ENCODE measurements around the gene MRPL43. TPM values are rescaled to one million over a fixed set of nuclear protein-coding genes. Genes with fewer than 3 reads are reported as not detected.

The MRPL43 gene
- total and polyA plus RNA-seq, 2 experiments from 2014 or later: 83.5 to 145 TPM

GRCh38 chr10:100993986-100994708 lies 6.8 kb upstream of the MRPL43 start:
- Histone ChIP-seq H3K4me2 (ENCODE audit: unreplicated experiment) (no peak overlapping the region), H3K27ac (no peak overlapping the region), H3K36me3 (ENCODE audit: low read depth) (peaks cover 15% of the 10 kb centered on the region; the same call in 1 of the 2 replicates), H4K20me1 (ENCODE audit: insufficient read depth) (no peaks in the 10 kb centered on the region), H3F3A (ENCODE audit: insufficient read depth) (peaks cover 15% of the 10 kb centered on the region; the same call in 1 of the 2 replicates), H3K79me2 (ENCODE audit: insufficient read depth) (peaks cover 20% of the 10 kb centered on the region), H3K9me3 (ENCODE audit: low read depth) (no peaks in the 10 kb centered on the region), H3K27me3 (replicated peaks; ENCODE audit: insufficient read depth) (no peaks in the 10 kb centered on the region), H3K9me2 (ENCODE audit: insufficient read depth) (no peaks in the 10 kb centered on the region), H2AFZ (no peak overlapping the region), H3K9ac (no peak overlapping the region), H3K4me1 (ENCODE audit: insufficient read depth) (peaks cover 10% of the 10 kb centered on the region), H3K4me3 (no peak overlapping the region)
- in situ Hi-C loops (cut with MboI): no loop called here
- peak; percentile 62 for DNase-seq
- WGBS, 2 experiments (ENCODE audit: low coverage in 1 of 2, low lambda C conversion rate in 2 of 2, missing lambda C conversion rate in 2 of 2): 51 to 53% methylated on average over 10 of the region's 10 CpGs
- TF ChIP-seq EZH2 (IDR thresholded peaks at IDR 0.05; ENCODE audit: insufficient read depth, poor library complexity, severe bottlenecking) (no peak), EZH2phosphoT487 (IDR thresholded peaks at IDR 0.05; ENCODE audit: insufficient read depth, low read depth) (no peak)

- Histone ChIP-seq H3F3A (ENCODE audit: insufficient read depth) (0 out of 2 replicates have a peak, but pooled peaks cover 6% of the 10 kb centered on the region), H3K9me2 (ENCODE audit: insufficient read depth) (no peaks in the 10 kb centered on the region), H3K27me3 (replicated peaks; ENCODE audit: insufficient read depth) (no peaks in the 10 kb centered on the region), H3K79me2 (ENCODE audit: insufficient read depth) (peaks cover 60% of the 10 kb centered on the region), H4K20me1 (ENCODE audit: insufficient read depth) (no peaks in the 10 kb centered on the region), H3K27ac (no peak overlapping the region), H3K4me1 (ENCODE audit: insufficient read depth) (peaks cover 15% of the 10 kb centered on the region; the same call in 1 of the 2 replicates), H2AFZ (no peak overlapping the region), H3K36me3 (ENCODE audit: low read depth) (peaks cover 15% of the 10 kb centered on the region; the same call in 1 of the 2 replicates), H3K9ac (no peak overlapping the region), H3K4me3 (no peak overlapping the region), H3K4me2 (ENCODE audit: unreplicated experiment) (no peak overlapping the region), H3K9me3 (ENCODE audit: low read depth) (no peaks in the 10 kb centered on the region)
- WGBS, 2 experiments (ENCODE audit: low coverage in 1 of 2, low lambda C conversion rate in 2 of 2, missing lambda C conversion rate in 2 of 2): 92 to 93% methylated on average over 21 of the region's 21 CpGs
- no peak for DNase-seq
- in situ Hi-C loops (cut with MboI): no loop called here
- TF ChIP-seq EZH2phosphoT487 (IDR thresholded peaks at IDR 0.05; ENCODE audit: insufficient read depth, low read depth): no peak
- no peak for TF ChIP-seq EZH2 (IDR thresholded peaks at IDR 0.05; ENCODE audit: insufficient read depth, poor library complexity, severe bottlenecking)
Measured at GRCh38 chr10:100989088-100989487, 1.8 kb upstream of the MRPL43 start.

GRCh38 chr10:100988166-100988565 lies 869 bp upstream of the MRPL43 start:
- no peaks in the 10 kb centered on the region for H3K9me3 ChIP-seq (ENCODE audit: low read depth)
- WGBS, 2 experiments (ENCODE audit: low coverage in 1 of 2, low lambda C conversion rate in 2 of 2, missing lambda C conversion rate in 2 of 2): 21 to 37% methylated on average over 10 of the region's 10 CpGs
- DNase-seq: no peak
- H3K36me3 ChIP-seq (ENCODE audit: low read depth): peaks cover 15% of the 10 kb centered on the region; the same call in 1 of the 2 replicates
- no peaks in the 10 kb centered on the region for H4K20me1 ChIP-seq (ENCODE audit: insufficient read depth)
- H3K27me3 ChIP-seq (replicated peaks; ENCODE audit: insufficient read depth): no peaks in the 10 kb centered on the region
- H3F3A ChIP-seq (ENCODE audit: insufficient read depth): no peaks in the 10 kb centered on the region
- H3K4me2 ChIP-seq (ENCODE audit: unreplicated experiment): peak overlapping the region; percentile 87
- no peak overlapping the region for H2AFZ ChIP-seq
- H3K9ac ChIP-seq: peak overlapping the region; percentile 85
- in situ Hi-C loops (cut with MboI): no loop called here
- TF ChIP-seq EZH2phosphoT487 (IDR thresholded peaks at IDR 0.05; ENCODE audit: insufficient read depth, low read depth): no peak
- no peak for TF ChIP-seq EZH2 (IDR thresholded peaks at IDR 0.05; ENCODE audit: insufficient read depth, poor library complexity, severe bottlenecking)
- peaks cover 15% of the 10 kb centered on the region; the same call in 1 of the 2 replicates for H3K4me1 ChIP-seq (ENCODE audit: insufficient read depth)
- no peak overlapping the region for H3K27ac ChIP-seq
- no peaks in the 10 kb centered on the region for H3K9me2 ChIP-seq (ENCODE audit: insufficient read depth)
- peak overlapping the region; percentile 98 for H3K4me3 ChIP-seq
- peaks cover 60% of the 10 kb centered on the region for H3K79me2 ChIP-seq (ENCODE audit: insufficient read depth)

DNA sequence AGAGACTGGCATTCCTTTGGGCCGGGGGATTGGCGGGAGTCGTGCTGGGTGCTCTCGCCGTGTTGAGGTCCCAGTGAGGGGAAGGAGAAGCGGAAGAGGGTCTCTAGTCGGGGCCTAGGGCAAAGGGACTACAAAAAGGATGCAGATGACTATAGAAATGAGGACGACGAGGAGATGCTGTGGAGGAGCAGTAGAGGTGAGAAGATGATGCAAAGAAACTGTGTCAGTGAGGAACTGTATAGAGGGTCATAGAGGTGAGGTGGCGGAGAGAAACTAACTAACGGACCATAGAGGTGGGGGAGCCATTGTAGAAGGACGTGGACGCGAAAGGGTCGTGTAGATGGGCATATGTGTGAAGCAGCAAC lies 370 bp upstream of the MRPL43 start:
- no peaks in the 10 kb centered on the region for H3F3A ChIP-seq (ENCODE audit: insufficient read depth)
- H3K4me1 ChIP-seq (ENCODE audit: insufficient read depth): peaks cover 15% of the 10 kb centered on the region; the same call in 1 of the 2 replicates
- H2AFZ ChIP-seq: peak overlapping the region; percentile 99
- H3K9ac ChIP-seq: peak overlapping the region; percentile 85
- peaks cover 60% of the 10 kb centered on the region for H3K79me2 ChIP-seq (ENCODE audit: insufficient read depth)
- H3K4me2 ChIP-seq (ENCODE audit: unreplicated experiment): peak overlapping the region; percentile 87
- no peak for DNase-seq
- peak overlapping the region; percentile 43 for H3K27ac ChIP-seq
- TF ChIP-seq EZH2phosphoT487 (IDR thresholded peaks at IDR 0.05; ENCODE audit: insufficient read depth, low read depth): no peak
- TF ChIP-seq EZH2 (IDR thresholded peaks at IDR 0.05; ENCODE audit: insufficient read depth, poor library complexity, severe bottlenecking): no peak
- peaks cover 15% of the 10 kb centered on the region; the same call in 1 of the 2 replicates for H3K36me3 ChIP-seq (ENCODE audit: low read depth)
- in situ Hi-C loops (cut with MboI): no loop called here
- H3K9me2 ChIP-seq (ENCODE audit: insufficient read depth): no peaks in the 10 kb centered on the region
- H3K9me3 ChIP-seq (ENCODE audit: low read depth): no peaks in the 10 kb centered on the region
- 0 to 1% methylated on average over 14 to 15 of the region's 15 CpGs for WGBS, 2 experiments (ENCODE audit: low coverage in 1 of 2, low lambda C conversion rate in 2 of 2, missing lambda C conversion rate in 2 of 2)
- H3K27me3 ChIP-seq (replicated peaks; ENCODE audit: insufficient read depth): no peaks in the 10 kb centered on the region
- H3K4me3 ChIP-seq: peak overlapping the region; percentile 98
- no peaks in the 10 kb centered on the region for H4K20me1 ChIP-seq (ENCODE audit: insufficient read depth)
